ENCODE results near the gene AP5B1. TPM values are rescaled to one million over a fixed set of nuclear protein-coding genes. Genes with fewer than 3 reads are reported as not detected.

Gene AP5B1
- total RNA-seq, 4 donors from 2014 or later, result 16.4 to 38.5 (median 23.3) TPM

DNA sequence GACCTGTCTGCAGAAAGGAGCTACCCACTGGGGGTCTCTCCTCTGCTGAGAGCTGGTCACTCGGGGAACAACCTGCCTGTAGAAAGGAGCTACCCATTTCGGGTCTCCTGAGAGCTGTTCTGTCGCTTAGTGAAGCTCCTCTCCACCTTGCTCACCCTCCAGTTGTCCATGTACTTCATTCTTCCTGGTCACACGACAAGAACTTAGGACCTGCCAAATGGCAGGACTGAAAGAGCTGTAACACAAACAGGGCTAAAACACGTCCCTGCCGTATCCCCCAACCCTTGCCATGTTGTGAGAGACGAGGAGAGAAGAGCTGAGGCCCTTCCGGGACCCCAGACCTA is 36.1 kb downstream of the AP5B1 start:
- H3K4me3 ChIP-seq, result no peak overlapping the region
- H3K9me3 ChIP-seq, result no peaks in the 10 kb centered on the region
- H3K36me3 ChIP-seq, result no peaks in the 10 kb centered on the region
- H3K27me3 ChIP-seq, result peaks cover 0 to 33% (median 0%) of the 10 kb centered on the region in 4 donors
- no peak for DNase-seq
- WGBS, 2 donors, result 79 to 82% methylated on average over 5 to 7 of the region's 8 CpGs
- intact Hi-C loops (cut with DNase I), result no loop called here
- no peak overlapping the region for H3K27ac ChIP-seq
- TF ChIP-seq POLR2A (IDR thresholded peaks at IDR 0.05), result no peak
- TF ChIP-seq, protein P1, sequence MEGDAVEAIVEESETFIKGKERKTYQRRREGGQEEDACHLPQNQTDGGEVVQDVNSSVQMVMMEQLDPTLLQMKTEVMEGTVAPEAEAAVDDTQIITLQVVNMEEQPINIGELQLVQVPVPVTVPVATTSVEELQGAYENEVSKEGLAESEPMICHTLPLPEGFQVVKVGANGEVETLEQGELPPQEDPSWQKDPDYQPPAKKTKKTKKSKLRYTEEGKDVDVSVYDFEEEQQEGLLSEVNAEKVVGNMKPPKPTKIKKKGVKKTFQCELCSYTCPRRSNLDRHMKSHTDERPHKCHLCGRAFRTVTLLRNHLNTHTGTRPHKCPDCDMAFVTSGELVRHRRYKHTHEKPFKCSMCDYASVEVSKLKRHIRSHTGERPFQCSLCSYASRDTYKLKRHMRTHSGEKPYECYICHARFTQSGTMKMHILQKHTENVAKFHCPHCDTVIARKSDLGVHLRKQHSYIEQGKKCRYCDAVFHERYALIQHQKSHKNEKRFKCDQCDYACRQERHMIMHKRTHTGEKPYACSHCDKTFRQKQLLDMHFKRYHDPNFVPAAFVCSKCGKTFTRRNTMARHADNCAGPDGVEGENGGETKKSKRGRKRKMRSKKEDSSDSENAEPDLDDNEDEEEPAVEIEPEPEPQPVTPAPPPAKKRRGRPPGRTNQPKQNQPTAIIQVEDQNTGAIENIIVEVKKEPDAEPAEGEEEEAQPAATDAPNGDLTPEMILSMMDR (IDR thresholded peaks at IDR 0.05), result no peak
- H3K4me1 ChIP-seq, result peaks cover 0 to 4% (median 0%) of the 10 kb centered on the region in 3 donors

DNA sequence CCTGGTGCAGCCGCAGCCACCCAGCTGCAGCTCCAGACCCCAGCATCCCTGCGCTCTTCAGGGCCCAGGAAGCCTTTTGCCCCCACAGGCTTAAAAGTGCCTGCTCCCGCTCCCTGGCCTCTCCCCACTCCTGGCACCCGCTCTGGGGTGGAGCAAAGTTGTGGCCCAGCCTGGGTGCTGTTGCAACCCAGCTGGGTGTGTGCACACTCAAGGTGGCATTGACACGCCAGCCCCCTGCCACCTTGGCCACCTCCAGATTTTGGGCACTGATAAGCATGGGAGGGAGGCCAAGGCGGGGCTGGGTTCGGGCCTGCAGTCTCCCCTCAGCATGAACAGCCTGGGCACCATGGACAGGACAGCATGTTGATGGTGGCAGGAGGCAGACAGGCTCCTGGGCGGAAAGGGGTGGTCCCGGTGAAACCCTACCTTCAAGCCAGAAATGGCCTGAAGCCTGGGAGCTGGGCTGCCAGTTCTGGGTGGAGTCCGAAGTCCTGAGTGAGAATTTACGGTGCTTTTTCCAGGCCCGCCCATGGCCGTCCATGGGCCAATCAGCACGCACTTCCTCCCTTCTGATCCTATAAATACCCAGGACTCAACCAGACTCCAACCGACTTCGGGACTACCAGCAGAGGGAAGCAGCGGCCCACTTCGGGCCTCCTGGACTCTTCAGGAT is 36.6 kb downstream of the AP5B1 start:
- no peak overlapping the region for H3K4me3 ChIP-seq
- TF ChIP-seq POLR2A (IDR thresholded peaks at IDR 0.05), result no peak
- TF ChIP-seq, protein P1 (IDR thresholded peaks at IDR 0.05), result peak in 2 of 6 experiments; percentile 12 to 24
- peaks cover 0 to 4% (median 0%) of the 10 kb centered on the region in 3 donors for H3K4me1 ChIP-seq
- intact Hi-C loops (cut with DNase I), result no loop called here
- no peak for DNase-seq
- H3K9me3 ChIP-seq, result no peaks in the 10 kb centered on the region
- no peak overlapping the region for H3K27ac ChIP-seq
- H3K36me3 ChIP-seq, result no peaks in the 10 kb centered on the region
- WGBS, 2 donors, result 60 to 81% methylated on average over 8 of the region's 18 CpGs
- H3K27me3 ChIP-seq, result peaks cover 0 to 30% (median 0%) of the 10 kb centered on the region in 4 donors

DNA sequence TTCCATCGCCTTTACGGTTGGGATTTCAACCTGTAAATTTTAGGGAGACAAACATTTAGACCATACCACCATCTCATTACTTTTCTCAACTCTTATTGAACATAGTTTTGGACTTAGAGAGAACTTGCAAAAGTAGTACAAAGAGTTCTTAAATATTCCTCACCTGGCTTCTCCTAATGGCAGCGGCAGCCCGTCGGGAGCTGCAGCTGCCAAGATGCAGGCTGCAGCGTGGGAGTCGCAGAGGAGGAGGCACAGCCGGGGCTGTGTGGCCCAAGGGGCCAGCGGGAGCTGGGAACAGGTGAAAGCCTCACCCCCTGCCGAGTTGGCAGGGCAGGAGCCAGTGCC is 37.1 kb downstream of the AP5B1 start:
- no peak overlapping the region for H3K4me3 ChIP-seq
- H3K27me3 ChIP-seq, result peaks cover 0 to 34% (median 0%) of the 10 kb centered on the region in 4 donors
- DNase-seq, result no peak
- WGBS, 2 donors, result 81 to 87% methylated on average over 5 to 10 of the region's 10 CpGs
- H3K9me3 ChIP-seq, result no peaks in the 10 kb centered on the region
- TF ChIP-seq, protein P1 (IDR thresholded peaks at IDR 0.05), result no peak
- no peak for TF ChIP-seq POLR2A (IDR thresholded peaks at IDR 0.05)
- H3K4me1 ChIP-seq, result peaks cover 0 to 4% (median 0%) of the 10 kb centered on the region in 3 donors
- no peaks in the 10 kb centered on the region for H3K36me3 ChIP-seq
- H3K27ac ChIP-seq, result no peak overlapping the region
- intact Hi-C loops (cut with DNase I), result no loop called here

DNA sequence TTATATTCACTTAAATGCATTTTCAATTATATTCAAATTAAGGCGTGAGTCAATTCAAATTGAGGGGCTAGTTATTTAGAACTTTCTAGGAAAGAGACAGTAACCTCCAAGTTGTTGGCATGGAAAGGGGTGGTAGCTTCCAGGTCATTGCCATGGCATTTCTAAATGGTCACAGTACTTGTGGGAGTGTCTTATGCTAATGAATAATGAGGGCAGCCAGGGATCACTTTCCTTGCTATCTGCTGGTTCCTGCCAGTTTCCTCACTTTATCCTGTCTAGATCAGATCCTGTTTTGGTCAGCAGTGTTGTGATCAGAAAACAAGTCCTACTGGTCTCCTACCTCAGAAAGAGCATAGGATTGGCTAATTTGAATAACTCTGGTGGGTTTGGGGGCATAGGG is 38.4 kb downstream of the AP5B1 start:
- TF ChIP-seq, protein P1 (IDR thresholded peaks at IDR 0.05), result no peak
- no peak for TF ChIP-seq POLR2A (IDR thresholded peaks at IDR 0.05)
- Histone ChIP-seq H3K36me3 (no peaks in the 10 kb centered on the region), H3K4me1 (peaks cover 0 to 4% (median 0%) of the 10 kb centered on the region in 3 donors), H3K4me3 (no peak overlapping the region), H3K27ac (no peak overlapping the region), H3K9me3 (no peaks in the 10 kb centered on the region), H3K27me3 (peaks cover 0 to 36% (median 0%) of the 10 kb centered on the region in 4 donors)
- intact Hi-C loops (cut with DNase I), result no loop called here
- DNase-seq, result no peak
- 81 to 85% methylated on average over 1 of the region's 1 CpG for WGBS, 2 donors

DNA sequence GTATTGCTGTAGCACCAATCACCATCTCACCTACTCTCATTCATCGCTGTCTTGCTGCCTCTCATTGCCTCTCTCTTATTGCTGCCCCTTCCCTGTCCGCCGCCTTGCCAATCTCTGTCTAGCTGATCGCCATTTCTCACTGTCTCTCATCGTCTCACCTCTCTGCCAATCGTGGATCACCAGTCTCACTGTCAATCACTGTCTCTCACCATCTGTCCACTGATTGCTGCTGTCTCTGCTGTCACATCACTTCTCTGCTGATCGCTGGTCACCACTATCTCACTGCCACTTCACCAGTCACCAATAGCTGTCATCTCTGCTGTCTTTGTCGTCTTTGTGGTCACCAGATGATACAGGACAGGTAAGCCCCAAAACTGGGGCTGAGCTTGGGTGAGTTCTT is 39.6 kb downstream of the AP5B1 start:
- TF ChIP-seq, protein P1 (IDR thresholded peaks at IDR 0.05), result no peak
- no peak for TF ChIP-seq POLR2A (IDR thresholded peaks at IDR 0.05)
- intact Hi-C loops (cut with DNase I), result no loop called here
- Histone ChIP-seq H3K4me3 (no peak overlapping the region), H3K27ac (no peak overlapping the region), H3K4me1 (peaks cover 0 to 4% (median 0%) of the 10 kb centered on the region in 3 donors), H3K27me3 (peaks cover 0 to 36% (median 0%) of the 10 kb centered on the region in 4 donors), H3K36me3 (no peaks in the 10 kb centered on the region), H3K9me3 (no peaks in the 10 kb centered on the region)
- no peak for DNase-seq
- WGBS, 2 donors, result 86 to 90% methylated on average over 7 to 8 of the region's 8 CpGs

All from esophagus squamous epithelium (tissue), 5 donors.